HG03558 (cell line): ENCODE measurements around the gene RGS12.

ENCODE experiments used
- ATAC-seq: cut with Tn5 transposase; IDR thresholded peaks from one replicate; pipeline ENCODE4 v1.9.1; 2021; ENCODE audit warnings: moderate number of reproducible peaks; ENCODE audit not compliant: unreplicated experiment; ENCODE audit errors: extremely low read depth

Gene RGS12

GRCh38 chr4:3340038-3340699 lies 47.3 kb downstream of the RGS12 start:
- no peak for ATAC-seq

- no peak for ATAC-seq
Observed at GRCh38 chr4:3340700-3341083, 47.9 kb downstream of the RGS12 start.

GRCh38 chr4:3341760-3342159 lies 48.9 kb downstream of the RGS12 start:
- ATAC-seq = no peak

GRCh38 chr4:3342182-3342854 lies 49.5 kb downstream of the RGS12 start:
- ATAC-seq = no peak
